SK-N-SH (cell line): ENCODE results near the gene RSRC2. TPM values are rescaled to one million over a fixed set of nuclear protein-coding genes. Genes with fewer than 3 reads are reported as not detected.

Source experiments
- polyA plus RNA-seq, 3 experiments: library from polyadenylated mRNA; depleted of rRNA; stranded (reverse); fragments of >200 nt; gene quantifications; 2 replicates each; pipeline ENCODE4 v1.2.3, GENCODE V29; 2012
- small RNA-seq, 7 experiments: library from RNA; depleted of rRNA; stranded (forward); fragments of <200 nt; gene quantifications; one replicate each; pipeline ENCODE3, GENCODE V24; 2012

Gene RSRC2
- polyA plus RNA-seq, 1 of the 3 experiments (the other 2 are of a cell fraction) = 24.8 TPM

Small RNA genes within 50 kb of the gene (small RNA-seq; reads per million reads assigned to genes)
- gene AC026333.1 (0 reads per million in 7 experiments), gene RF00411 (0 reads per million in 7 experiments)

Other genes with a start within 250 kb of the RSRC2 start
- 33.9 and 48.9 TPM in 2 replicates for gene CLIP1, start 104.3 kb downstream of the RSRC2 start, polyA plus RNA-seq (2012; rRNA removed)
- gene ZCCHC8, start 26.0 kb downstream of the RSRC2 start, polyA plus RNA-seq (2012; rRNA removed) = 11.3 and 14.0 TPM in 2 replicates
- gene KNTC1, start 313 bp upstream of the RSRC2 start, polyA plus RNA-seq (2012; rRNA removed) = 13.2 and 17.2 TPM in 2 replicates
- not detected in 2 replicates for gene HCAR2, start 176.4 kb upstream of the RSRC2 start, polyA plus RNA-seq (2012; rRNA removed)
- not detected in 2 replicates for gene HCAR3, start 189.9 kb upstream of the RSRC2 start, polyA plus RNA-seq (2012; rRNA removed)
- gene HCAR1, start 203.9 kb upstream of the RSRC2 start, polyA plus RNA-seq (2012; rRNA removed) = not detected in 2 replicates
- 19.6 and 23.2 TPM in 2 replicates for gene DENR, start 225.9 kb upstream of the RSRC2 start, polyA plus RNA-seq (2012; rRNA removed)
- gene CCDC62, start 247.6 kb upstream of the RSRC2 start, polyA plus RNA-seq (2012; rRNA removed) = 0.12 and 0.21 TPM in 2 replicates